GM18951 (cell line): ENCODE measurements around the gene UGT1A1.

Source experiments
- POLR2A ChIP-seq: IDR thresholded peaks from 4 replicates; pipeline ENCODE4 v1.6.1; 2011; ENCODE audit warnings: mild to moderate bottlenecking; ENCODE audit not compliant: insufficient read length, insufficient read depth; ENCODE audit errors: extremely low read depth
- in situ Hi-C: fragments of 300-500 bp; cut with MboI; formaldehyde crosslinking; loops from one replicate; pipeline ENCODE4 v1.12.0; 2022; ENCODE audit warnings: low sequenced_read_pairs, mixed read lengths, inconsistent platforms; ENCODE audit not compliant: unreplicated experiment

The UGT1A1 gene

DNA sequence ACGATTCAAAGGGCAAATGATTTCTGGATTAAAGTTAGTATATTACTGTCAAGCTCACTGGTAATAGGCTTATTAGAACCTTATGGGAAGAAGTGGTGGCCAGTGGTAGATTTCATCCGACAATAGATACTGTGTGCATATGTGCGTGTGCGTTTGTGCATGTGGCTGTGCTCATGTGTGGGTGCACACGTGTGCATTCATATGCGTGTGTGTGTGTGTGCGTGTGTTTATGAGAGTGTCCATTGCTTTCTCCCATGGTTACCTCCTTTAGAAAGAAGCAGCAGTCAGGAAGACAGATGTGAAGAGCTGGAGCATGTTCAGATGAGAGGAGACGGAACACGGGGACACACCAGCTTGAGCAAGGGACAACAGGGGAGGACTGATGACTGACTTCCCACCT, 9.2 kb downstream of the UGT1A1 start:
- no peak for TF ChIP-seq POLR2A
- in situ Hi-C loops, result no loop called here

DNA sequence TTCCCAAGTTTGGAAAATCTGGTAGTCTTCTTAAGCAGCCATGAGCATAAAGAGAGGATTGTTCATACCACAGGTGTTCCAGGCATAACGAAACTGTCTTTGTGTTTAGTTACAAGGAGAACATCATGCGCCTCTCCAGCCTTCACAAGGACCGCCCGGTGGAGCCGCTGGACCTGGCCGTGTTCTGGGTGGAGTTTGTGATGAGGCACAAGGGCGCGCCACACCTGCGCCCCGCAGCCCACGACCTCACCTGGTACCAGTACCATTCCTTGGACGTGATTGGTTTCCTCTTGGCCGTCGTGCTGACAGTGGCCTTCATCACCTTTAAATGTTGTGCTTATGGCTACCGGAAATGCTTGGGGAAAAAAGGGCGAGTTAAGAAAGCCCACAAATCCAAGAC, 12.1 kb downstream of the UGT1A1 start:
- in situ Hi-C loops, result no loop called here
- no peak for TF ChIP-seq POLR2A

DNA sequence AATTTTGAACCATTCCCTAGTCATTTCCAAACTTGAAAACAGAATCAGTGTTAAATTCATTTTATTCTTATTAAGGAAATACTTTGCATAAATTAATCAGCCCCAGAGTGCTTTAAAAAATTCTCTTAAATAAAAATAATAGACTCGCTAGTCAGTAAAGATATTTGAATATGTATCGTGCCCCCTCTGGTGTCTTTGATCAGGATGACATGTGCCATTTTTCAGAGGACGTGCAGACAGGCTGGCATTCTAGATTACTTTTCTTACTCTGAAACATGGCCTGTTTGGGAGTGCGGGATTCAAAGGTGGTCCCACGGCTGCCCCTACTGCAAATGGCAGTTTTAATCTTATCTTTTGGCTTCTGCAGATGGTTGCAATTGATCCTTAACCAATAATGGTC, 12.5 kb downstream of the UGT1A1 start:
- no peak for TF ChIP-seq POLR2A
- in situ Hi-C loops, result no loop called here

DNA sequence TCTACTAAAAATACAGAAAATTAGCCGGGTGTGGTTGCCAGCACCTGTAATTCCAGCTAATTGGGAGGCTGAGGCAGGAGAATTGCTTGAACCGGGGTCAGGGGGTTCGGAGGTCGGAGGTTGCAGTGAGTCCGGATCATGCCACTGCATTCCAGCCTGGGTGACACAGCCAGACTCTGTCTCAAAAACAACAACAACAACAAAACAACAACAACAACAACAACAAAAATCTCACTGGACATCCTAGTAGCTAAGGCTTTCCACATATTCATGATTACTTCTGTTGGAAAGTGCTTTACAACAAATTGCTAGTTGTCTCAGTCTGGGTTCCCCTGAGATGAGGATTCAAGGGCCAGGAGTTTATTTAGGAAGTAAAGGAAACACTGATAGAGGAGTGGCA, 13.8 kb downstream of the UGT1A1 start:
- TF ChIP-seq POLR2A, result no peak
- in situ Hi-C loops, result no loop called here

DNA sequence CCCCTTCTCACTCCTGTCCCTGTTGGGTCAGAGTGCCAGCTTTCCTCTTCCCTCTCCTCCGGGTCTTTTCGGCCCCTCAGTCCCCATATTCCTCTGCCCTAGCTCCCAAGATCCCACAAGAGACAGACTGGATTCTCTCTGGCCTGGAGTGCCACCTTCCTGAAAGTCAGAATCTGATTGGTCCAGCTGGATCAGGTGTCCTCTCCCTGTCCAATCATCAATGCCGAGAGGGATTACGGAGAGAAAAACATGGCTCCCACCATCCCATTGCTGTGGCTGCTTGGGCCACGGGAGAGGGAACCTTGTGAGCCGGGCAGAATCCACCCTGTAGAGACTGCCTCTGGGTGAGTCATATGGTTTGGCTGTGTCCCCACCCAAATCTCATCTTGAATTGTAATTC, 15.3 kb downstream of the UGT1A1 start:
- in situ Hi-C loops, result no loop called here
- TF ChIP-seq POLR2A, result no peak

DNA sequence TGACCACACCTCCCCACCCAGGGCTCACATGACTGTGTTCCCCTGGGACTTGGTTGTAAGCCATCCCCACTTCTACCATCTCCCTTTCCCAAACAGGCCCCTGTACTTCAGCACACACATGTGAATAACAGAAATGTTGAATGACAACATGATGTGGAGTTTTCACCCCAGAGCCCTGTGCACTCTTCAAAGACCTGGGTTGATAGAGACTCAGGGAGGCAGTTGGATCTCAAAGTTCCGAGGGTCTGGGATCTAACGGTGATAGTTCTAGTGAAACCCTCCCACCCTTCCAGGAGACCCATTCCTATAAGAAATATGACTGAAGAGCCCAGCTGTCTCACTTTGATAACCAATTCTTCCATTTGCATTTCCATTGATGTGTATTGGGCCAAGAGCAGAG, 18.0 kb downstream of the UGT1A1 start, which contains the start of gene MROH2A:
MROH2A (plus strand) TSS at position 301 of the 400 bp plus-strand sequence. CDS start 1,029 bp downstream, outside the sequence.
- no peak for TF ChIP-seq POLR2A
- in situ Hi-C loops, result no loop called here

DNA sequence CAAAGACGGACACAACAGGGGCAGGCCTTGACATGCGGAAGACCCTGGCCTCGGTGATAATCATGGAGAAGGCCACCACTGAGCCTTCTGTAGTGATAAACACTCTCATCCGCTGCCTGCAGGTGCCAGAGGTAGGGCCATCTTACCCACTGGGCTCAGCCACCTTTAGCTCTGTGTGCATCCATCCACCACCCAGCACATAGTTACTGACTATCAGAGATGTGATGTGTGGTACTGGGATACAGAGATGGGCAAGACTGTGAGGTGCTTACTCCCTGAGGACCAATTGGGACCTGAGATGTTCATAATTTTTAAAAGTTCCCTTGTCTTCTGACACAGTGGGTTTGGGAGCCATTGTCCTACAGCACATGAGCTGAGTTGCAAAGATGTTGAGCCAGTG, 19.7 kb downstream of the UGT1A1 start:
- in situ Hi-C loops, result no loop called here

DNA sequence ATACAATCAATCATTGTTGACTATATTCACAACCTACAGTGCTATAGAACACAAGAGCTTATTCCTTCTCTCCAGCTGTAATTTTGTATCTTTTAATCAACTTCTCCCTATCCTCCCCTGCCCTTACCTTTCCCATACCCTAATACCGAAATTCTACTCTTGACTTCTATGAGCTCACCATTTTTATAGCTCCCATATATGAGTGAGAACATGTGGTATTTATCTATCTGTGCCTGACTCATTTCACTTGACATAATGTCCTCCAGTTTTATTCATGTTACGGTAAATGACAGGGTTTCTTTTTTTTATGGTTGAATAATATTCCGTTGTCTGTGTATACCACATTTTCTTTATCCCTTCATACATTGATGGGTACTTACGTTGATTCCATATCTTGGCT, 20.7 kb downstream of the UGT1A1 start:
- no peak for TF ChIP-seq POLR2A
- in situ Hi-C loops, result no loop called here

More for the DNA sequence above, 19.7 kb downstream of the UGT1A1 start:
- TF ChIP-seq POLR2A, result no peak

DNA sequence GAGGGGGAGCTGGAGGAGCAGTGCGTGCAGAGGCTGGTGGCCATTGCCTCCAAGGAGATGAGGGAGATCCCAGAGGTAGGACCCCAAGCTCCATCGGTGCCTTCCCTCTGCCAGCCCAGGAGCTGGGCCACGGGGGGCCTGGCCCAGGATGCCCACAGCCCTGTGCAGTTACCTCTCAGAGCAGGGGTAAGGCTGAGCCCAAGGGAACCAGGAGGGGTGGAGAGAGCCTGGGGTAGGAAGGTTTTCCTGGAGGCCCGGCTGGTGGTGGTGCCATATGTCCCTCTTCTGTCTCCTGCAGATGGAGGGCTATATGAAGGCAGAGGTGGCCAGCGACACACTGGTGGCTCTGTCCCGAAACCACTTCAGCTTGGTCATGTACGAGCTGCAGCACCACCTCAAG, 29.5 kb downstream of the UGT1A1 start:
- TF ChIP-seq POLR2A, result no peak
- in situ Hi-C loops, result no loop called here

DNA sequence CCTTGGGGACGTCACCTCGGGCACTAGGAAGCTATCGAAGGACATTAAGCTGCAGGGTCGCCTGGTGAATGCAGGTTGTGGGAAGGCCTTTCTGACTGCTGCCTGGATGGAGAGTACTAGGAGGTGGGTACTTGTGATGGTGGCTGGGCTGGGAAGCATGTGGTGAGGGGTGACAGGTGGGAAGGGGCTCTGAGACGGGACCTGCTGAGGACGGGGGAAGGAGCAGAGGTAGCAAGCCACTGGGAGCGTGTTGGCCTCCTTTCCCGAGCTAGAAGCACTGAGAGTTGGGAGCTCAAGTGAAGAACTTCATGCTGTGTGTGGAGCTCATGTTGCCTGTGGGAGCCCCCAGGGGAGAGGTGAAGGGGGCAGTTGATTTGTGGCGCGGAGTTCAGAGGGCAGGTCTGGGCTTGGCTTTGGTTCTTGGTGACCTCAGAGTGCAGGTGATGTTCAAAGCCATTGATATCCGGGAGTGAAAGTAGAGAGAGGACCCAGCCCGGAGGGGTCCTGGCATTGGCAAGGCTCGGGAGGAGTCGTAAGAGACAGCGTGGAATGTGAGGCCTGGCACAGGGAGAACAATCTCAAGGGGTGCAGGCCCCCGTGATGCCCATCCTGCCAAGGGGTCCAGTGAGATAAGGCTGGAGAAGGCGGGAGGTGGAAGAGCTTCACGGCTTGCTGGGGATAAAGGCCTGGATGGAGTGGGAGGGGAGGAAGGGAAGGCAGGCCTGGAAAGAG, 31.2 kb downstream of the UGT1A1 start:
- in situ Hi-C loops, result no loop called here

DNA sequence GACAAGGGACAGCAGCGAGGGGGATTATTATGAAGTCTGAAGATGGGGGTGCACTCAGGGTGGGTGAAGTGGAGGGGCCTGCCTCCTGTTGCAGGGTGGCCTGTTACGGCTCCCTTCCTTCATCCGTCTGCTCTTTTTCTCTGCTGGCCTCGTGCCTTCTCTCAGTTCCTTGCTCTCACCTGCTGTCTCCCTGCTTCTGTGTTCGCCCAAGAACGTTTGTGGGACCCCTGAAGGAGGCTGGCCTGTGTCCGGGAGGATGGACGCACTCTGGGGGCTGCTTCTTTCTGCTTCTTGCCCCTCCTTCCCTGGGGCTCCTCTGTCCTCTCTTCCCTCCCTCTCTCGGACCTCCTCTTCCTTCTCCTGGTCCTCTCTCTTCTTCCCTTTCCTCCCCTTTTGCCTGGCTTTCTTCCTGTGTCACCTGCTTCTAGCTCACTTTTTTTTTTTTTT, 31.8 kb downstream of the UGT1A1 start:
- TF ChIP-seq POLR2A, result no peak
- in situ Hi-C loops, result no loop called here

More for the DNA sequence above, 31.2 kb downstream of the UGT1A1 start:
- TF ChIP-seq POLR2A, result no peak

DNA sequence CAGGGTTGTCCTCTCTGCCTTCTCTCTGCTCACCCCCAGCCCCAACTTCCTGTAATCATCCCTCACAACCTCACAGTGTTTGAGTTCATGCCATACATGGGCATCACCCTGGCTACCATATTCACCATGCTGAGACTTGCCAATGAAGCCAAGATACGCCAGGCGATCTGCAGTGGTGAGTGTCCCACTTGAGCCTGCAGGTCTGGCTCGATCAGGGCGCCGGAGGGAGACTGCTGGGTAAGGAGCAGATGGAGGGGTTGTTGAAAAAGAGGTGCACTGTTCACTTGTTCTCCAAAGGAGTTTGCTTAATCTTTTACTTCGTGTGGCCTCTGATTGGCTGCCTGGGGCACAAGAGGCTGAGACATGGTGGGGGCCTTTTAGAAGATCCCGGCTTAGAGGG, 32.6 kb downstream of the UGT1A1 start:
- in situ Hi-C loops, result no loop called here
- TF ChIP-seq POLR2A, result no peak

DNA sequence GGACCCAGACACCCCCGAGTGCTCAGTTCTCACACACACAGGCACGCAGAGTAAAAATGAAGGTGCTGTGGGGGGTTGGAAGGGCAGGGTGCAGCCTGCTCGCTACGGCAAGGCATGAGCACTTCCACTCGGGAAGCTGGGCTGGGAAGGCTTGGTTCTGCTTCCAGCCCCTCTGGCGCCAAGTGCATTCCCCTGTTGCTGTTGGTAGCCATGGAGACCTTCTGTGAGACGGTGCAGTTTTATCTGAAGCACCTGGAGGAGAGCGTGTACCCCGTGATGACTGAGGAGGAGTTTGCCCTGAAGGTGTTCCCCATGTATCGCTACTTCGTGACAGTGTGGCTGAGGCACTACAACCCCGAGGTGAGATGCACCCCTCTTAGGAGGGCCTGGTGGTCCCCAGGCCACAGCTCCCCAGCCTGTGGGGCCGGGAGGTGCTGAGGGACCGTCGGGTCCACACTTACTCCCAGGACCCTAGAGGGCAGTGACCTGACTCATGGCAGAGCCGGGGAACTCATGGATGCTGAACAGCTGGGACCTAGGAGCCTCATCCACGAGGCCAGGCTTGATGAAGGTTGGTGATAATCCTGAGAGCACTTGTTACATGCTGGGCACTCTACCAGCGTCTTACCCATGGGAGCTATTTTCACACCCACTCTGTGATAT, 33.5 kb downstream of the UGT1A1 start:
- in situ Hi-C loops, result no loop called here
- no peak for TF ChIP-seq POLR2A

DNA sequence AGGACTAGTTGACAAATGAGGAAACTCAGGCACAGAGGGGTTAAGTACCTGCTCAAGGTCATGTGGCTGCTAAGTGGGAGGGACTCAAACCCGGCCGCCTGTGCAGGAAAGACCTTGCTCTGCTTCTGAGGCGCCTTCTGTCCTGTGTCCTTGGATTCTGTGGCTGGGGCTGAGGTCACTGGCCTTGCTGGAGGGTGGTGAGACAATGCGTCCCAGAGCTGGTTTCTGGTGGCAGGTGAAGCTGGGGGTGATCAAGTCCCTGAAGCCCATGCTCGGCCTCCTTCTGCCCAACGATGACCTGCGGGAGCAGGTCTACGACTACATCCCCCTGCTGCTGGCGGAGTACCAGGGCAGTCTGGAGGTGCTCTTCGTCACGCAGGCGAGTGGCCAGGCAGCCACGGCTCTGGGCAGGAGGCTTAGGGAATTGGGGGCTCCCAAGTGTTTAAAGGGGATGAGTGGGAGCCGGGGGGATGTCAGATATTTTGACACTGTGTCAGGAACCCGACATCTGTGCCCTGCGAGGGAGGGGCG, 34.1 kb downstream of the UGT1A1 start:
- in situ Hi-C loops, result no loop called here
- no peak for TF ChIP-seq POLR2A
